GM21423 (cell line): Measurements from ENCODE around the gene ASPSCR1.
"Not testable (repeated sequence)": the region's sequence is repeated elsewhere in the genome, so short reads cannot be mapped to it uniquely, and the experiment has no call there.

ENCODE experiments used
- ATAC-seq: cut with Tn5 transposase; IDR thresholded peaks from one replicate; pipeline ENCODE4 v1.9.1; 2021; ENCODE audit warnings: mild to moderate bottlenecking, moderate library complexity; ENCODE audit not compliant: unreplicated experiment

The ASPSCR1 gene

GRCh38 chr17:82035956-82036633 lies 58.7 kb downstream of the ASPSCR1 start:
- no peak for ATAC-seq

GRCh38 chr17:82036634-82037091 lies 59.2 kb downstream of the ASPSCR1 start:
- ATAC-seq: no peak

GRCh38 chr17:82037092-82037888 lies 59.9 kb downstream of the ASPSCR1 start, which contains the start of gene DCXR:
DCXR (minus strand) TSS chr17:82037697; CDS start chr17:82037682, 15 bp downstream.
- ATAC-seq: peak; percentile 84

GRCh38 chr17:82037889-82038195 lies 60.4 kb downstream of the ASPSCR1 start:
- ATAC-seq: no peak

- ATAC-seq: not testable (repeated sequence)
Observed at GRCh38 chr17:82038796-82039409, 61.5 kb downstream of the ASPSCR1 start.

GRCh38 chr17:82039695-82040299 lies 62.4 kb downstream of the ASPSCR1 start:
- no peak for ATAC-seq

- ATAC-seq: no peak
Observed at GRCh38 chr17:82041144-82041814, 63.9 kb downstream of the ASPSCR1 start.

GRCh38 chr17:82042649-82043048 lies 65.2 kb downstream of the ASPSCR1 start:
- no peak for ATAC-seq

- ATAC-seq: no peak
Observed at GRCh38 chr17:82043507-82043906, 66.1 kb downstream of the ASPSCR1 start.

- ATAC-seq: no peak
Observed at GRCh38 chr17:82045936-82046484, 68.6 kb downstream of the ASPSCR1 start.

- ATAC-seq: no peak
Observed at GRCh38 chr17:82046903-82047302, 69.5 kb downstream of the ASPSCR1 start.

GRCh38 chr17:82047379-82047778 lies 70.0 kb downstream of the ASPSCR1 start:
- no peak for ATAC-seq

GRCh38 chr17:82047914-82048570 lies 70.6 kb downstream of the ASPSCR1 start:
- no peak for ATAC-seq

- ATAC-seq: no peak
Observed at GRCh38 chr17:82048571-82048971, 71.1 kb downstream of the ASPSCR1 start.

- no peak for ATAC-seq
Observed at GRCh38 chr17:82049106-82049505, 71.7 kb downstream of the ASPSCR1 start.

- no peak for ATAC-seq
Observed at GRCh38 chr17:82049521-82049971, 72.1 kb downstream of the ASPSCR1 start.

- no peak for ATAC-seq
Observed at GRCh38 chr17:82050152-82050760, 72.8 kb downstream of the ASPSCR1 start.

GRCh38 chr17:82050761-82051641 lies 73.6 kb downstream of the ASPSCR1 start:
- peak; percentile 8 for ATAC-seq
